Renal cortical epithelial cell (primary cell): ENCODE results near the gene SNX13. TPM values are rescaled to one million over a fixed set of nuclear protein-coding genes. Genes with fewer than 3 reads are reported as not detected.

Source experiments
- DNase-seq: peaks from one replicate; pipeline ENCODE4 v3.0.0-alpha.2; 2011; ENCODE audit warnings: low read depth
- total RNA-seq: library from RNA; depleted of rRNA; stranded (reverse); fragments of >200 nt; gene quantifications from 2 replicates; pipeline ENCODE4 v1.2.3, GENCODE V29; 2014

Gene SNX13
- total RNA-seq, 1 donor from 2014 or later: 56.0 TPM

- no peak for DNase-seq
Measured at GRCh38 chr7:17944720-17945119, 4.4 kb upstream of the SNX13 start.

- DNase-seq: no peak
Measured at GRCh38 chr7:17943006-17943405, 2.7 kb upstream of the SNX13 start.

- no peak for DNase-seq
Measured at GRCh38 chr7:17942231-17942630, 1.9 kb upstream of the SNX13 start.

GRCh38 chr7:17940951-17941431 lies 697 bp upstream of the SNX13 start:
- DNase-seq: peak; percentile 26

- peak; percentile 13 for DNase-seq
Measured at GRCh38 chr7:17939606-17940301, 540 bp downstream of the SNX13 start.

GRCh38 chr7:17939211-17939605 lies 1.1 kb downstream of the SNX13 start:
- DNase-seq: peak; percentile 70

- peak; percentile 13 for DNase-seq
Measured at GRCh38 chr7:17937506-17938120, 2.7 kb downstream of the SNX13 start.

GRCh38 chr7:17936321-17936720 lies 4.0 kb downstream of the SNX13 start:
- DNase-seq: no peak

- DNase-seq: no peak
Measured at GRCh38 chr7:17934612-17935240, 5.6 kb downstream of the SNX13 start.

GRCh38 chr7:17934094-17934493 lies 6.2 kb downstream of the SNX13 start:
- DNase-seq: no peak

GRCh38 chr7:17932770-17933169 lies 7.5 kb downstream of the SNX13 start:
- DNase-seq: no peak

- DNase-seq: no peak
Measured at GRCh38 chr7:17931069-17931468, 9.2 kb downstream of the SNX13 start.

GRCh38 chr7:17930546-17930945 lies 9.7 kb downstream of the SNX13 start:
- DNase-seq: no peak

GRCh38 chr7:17929647-17930395 lies 10.5 kb downstream of the SNX13 start:
- no peak for DNase-seq

- no peak for DNase-seq
Measured at GRCh38 chr7:17928055-17928454, 12.2 kb downstream of the SNX13 start.

- DNase-seq: no peak
Measured at GRCh38 chr7:17921857-17922416, 18.4 kb downstream of the SNX13 start.

GRCh38 chr7:17917842-17918241 lies 22.5 kb downstream of the SNX13 start:
- DNase-seq: no peak

- no peak for DNase-seq
Measured at GRCh38 chr7:17916786-17917185, 23.5 kb downstream of the SNX13 start.

- no peak for DNase-seq
Measured at GRCh38 chr7:17915796-17916195, 24.5 kb downstream of the SNX13 start.

- no peak for DNase-seq
Measured at GRCh38 chr7:17915168-17915567, 25.1 kb downstream of the SNX13 start.

- no peak for DNase-seq
Measured at GRCh38 chr7:17913250-17913649, 27.0 kb downstream of the SNX13 start.
